NCI-H1436 treated with DMSO at 0.1 percent for 48 hours (cell line): Measurements from ENCODE around the gene ISM1.

ENCODE experiments used
- DNase-seq: peaks from one replicate; lab custom pipeline; 2025; lab: John Stamatoyannopoulos, UW

ISM1 gene

GRCh38 chr20:13348311-13349234 is 127.5 kb downstream of the ISM1 start:
- no peak for DNase-seq

GRCh38 chr20:13349235-13349604 is 128.1 kb downstream of the ISM1 start:
- no peak for DNase-seq
